HG03457 (cell line): ENCODE data around the gene ARID1A.
"Not testable (repeated sequence)": the region's sequence is repeated elsewhere in the genome, so short reads cannot be mapped to it uniquely, and the experiment has no call there.

ENCODE experiments used
- ATAC-seq: cut with Tn5 transposase; IDR thresholded peaks from one replicate; pipeline ENCODE4 v1.9.1; 2021; ENCODE audit warnings: moderate number of reproducible peaks; ENCODE audit not compliant: unreplicated experiment

Gene ARID1A

DNA sequence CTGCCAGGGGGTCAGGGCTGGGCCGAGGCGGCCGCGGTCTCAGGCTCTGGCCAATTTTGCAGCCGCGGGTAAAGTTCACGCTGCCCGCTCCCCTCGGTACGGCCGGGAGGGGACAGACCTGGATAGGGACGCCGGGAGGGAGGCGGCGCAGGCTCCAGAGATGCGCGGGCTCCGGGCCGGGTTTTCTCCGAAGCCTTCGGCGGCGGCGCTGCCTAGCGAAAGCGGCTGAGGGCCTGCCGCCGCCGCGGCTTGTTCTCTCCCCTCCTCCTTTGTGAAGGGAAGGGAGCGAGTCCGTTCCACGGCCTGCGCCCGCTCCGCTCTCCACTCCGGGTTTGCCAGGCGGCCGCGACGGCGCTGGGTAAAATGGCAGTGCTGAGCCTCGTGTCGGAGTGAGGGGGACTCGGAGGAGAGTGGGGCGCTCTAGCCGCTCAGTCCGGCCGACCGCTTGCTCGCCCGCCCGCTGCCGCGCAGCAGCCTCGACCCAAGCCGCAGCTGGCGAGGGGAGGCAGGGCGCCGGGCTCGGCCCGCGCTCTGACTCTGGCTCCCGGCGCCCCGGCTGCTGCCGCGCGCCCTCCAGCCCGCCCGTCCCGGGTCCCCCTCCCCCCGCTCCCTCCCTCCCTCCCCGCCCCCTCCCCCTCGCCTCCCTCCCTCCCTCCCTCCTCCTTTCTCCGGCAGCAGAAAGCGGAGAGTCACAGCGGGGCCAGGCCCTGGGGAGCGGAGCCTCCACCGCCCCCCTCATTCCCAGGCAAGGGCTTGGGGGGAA lies at the start of gene ARID1A:
Gene ARID1A (plus strand): TSS at position 660 of the 763 bp plus-strand sequence. CDS start 389 bp downstream, outside the sequence.
- ATAC-seq: peak; percentile 32

DNA sequence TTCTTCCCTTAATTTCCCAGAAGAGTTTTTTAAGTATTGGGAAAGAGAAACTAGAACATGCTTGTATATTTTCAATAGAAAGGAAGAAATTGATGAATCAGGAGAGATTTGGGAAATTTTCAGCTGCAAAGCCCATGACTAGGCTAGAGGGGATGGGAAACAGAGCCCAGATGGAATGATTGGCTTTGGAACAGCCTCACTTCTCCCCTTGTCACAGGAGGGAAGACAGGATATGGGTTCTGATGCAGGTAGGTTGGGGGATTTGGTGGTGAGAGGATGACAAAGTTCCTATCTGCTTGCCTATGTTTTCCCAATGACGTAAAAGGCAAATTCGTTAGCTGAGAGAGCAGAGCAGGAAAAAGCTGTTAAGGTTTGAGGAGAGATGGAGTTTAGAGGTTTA lies 31.0 kb upstream of the ARID1A start:
- ATAC-seq: no peak

DNA sequence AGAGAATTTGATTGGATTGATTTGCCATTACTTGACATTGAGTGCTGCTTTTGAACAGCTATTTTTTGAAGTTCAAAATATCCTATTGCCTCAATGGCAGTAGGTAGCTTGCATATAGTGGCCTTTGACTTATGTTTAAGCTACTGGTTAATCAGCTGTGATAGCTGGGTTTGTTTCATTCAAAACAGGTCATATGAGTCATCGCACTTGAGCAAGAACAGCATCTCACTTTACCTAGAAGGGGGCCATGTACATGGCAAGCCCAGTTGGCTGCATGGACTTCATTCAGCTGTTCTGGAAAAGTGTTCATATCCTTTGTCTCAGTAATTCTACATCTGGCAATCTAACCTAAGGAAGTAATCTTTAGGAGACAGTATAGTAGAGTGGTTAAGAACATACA lies 29.0 kb upstream of the ARID1A start:
- no peak for ATAC-seq

DNA sequence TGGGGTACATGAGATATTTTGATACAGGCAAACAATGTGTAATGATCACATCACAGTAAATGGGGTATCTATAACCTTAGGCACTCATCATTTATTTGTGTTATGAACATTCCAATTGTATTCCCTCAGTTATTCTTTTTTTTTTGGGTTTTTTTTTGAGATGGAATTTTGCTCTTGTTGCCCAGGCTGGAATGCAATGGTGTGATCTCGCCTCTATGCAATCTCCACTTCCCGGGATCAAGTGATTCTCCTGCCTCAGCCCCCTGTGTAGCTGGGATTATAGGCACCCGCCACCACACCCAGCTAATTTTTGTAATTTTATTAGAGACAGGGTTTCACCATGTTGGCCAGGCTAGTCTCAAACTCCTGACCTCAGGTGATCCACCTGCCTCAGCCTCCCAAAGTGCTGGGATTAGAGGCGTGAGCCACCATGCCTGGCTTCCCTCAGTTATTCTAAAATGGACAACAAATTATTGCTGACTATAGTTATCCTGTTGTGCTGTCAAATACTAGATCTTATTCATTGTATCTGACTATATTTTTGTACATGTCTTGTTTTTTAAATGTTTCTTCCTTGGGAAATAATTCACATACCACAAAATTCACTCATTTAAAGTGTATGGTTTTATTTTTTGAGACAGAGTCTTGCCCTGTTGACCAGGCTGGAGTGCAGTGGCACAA lies 27.6 kb upstream of the ARID1A start:
- ATAC-seq: not testable (repeated sequence)

DNA sequence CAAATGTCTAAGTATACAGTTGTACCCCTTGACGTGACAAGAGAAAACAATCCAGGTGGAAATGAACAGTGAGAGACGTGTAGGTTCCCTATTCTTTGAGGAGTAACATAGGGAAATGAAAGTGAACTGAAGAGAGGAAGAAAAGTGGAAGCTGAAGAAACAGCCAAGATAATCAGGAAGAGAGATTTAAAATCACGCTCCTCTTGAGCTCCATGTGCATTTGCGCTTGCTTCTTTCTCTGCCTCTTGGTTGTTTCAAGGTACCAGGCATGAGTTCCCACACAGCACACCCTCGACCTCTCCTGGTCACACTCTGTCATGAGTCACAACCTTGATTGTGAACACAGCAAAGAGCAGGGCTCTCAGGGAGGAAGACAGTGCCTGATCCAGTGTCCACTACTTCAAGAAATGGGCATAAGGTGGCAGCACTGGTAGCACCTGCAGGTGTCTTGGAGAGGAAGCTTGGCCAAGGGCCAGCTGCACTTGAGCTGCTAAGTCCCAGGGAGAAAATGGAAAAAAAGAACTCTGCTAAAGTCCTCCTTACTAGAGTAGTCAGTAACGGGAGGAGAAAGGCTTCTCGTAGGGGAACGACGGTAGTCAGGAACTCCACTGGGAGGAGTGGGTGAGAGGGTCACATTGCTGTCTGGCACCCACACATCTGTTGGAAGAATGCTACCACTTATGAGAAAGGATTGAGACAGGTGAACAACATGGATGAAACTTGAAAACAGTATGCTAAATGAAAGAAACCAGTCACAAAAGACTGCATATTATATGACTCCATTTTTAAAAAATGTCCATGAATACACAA lies 18.3 kb upstream of the ARID1A start:
- ATAC-seq: no peak

DNA sequence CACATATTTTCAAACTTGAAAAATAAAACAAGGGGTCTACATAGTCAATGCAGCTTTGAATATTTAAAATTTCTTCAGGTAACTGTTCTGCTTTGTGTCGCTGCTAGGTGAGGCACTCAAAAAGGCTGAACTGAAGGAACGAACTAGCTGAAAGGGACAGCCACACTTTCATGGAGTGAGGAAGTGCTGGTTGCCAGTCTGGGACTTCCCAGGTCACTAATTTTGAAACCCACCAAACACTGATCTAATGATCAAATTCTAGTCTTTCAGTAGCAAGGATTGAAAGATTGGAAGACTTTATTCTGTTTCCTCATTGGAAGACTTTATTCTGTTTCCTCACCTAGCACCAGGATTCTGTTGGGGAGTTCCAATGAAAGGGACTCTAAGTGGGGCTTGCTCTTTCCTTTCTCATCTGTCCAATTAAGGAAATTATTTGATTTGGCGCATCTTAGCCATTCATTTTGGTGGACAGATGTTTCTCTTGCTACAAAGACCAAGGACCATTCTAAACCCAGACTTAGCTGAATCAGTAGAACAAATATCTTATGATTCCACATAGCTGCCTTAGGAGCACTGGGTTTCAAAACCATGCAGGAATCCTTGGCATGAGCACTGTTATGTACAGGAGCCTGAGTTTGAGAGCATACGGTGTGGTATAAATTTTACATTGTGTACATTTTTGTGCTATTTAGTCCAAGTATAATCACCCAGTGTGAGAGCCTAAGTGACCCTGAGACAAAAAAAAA lies 10.9 kb upstream of the ARID1A start:
- ATAC-seq: no peak

DNA sequence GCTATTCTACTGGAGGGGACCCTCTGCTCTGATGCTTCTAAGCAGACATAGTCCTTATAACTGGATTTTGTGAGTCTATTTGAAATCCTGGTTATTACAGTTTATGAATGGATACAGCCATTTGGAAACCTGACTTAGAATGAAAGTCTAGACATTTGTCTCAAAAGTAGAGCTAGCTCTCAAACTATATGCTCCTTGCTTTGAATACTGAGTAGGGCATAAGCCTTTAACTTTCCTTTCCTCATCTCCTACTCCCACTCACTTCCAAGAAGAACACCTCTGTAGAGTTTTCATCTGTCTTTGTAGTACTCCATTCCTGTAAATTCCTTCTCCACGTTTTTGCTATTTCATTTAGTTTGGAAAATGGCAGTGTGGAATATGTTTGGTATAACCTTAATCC lies 9.0 kb upstream of the ARID1A start:
- ATAC-seq: no peak

DNA sequence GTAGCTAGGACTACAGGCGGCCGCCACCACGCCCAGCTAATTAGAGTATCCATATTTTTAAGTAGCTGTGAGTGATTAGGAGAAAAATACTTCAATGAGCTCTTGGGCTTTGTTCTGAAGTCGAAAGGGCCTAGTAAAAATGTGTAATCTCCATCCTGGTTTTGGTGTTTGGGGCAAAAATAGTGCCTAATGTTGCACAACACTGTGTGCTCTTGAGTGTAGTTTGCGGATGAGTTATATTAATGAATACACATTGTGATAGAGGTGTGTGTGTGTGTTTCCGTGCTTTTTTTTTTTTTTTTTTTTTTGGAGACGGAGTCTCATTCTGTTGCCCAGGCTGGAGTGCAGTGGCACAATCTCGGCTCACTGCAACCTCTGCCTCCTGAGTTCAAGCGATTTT lies 6.3 kb upstream of the ARID1A start:
- ATAC-seq: no peak

DNA sequence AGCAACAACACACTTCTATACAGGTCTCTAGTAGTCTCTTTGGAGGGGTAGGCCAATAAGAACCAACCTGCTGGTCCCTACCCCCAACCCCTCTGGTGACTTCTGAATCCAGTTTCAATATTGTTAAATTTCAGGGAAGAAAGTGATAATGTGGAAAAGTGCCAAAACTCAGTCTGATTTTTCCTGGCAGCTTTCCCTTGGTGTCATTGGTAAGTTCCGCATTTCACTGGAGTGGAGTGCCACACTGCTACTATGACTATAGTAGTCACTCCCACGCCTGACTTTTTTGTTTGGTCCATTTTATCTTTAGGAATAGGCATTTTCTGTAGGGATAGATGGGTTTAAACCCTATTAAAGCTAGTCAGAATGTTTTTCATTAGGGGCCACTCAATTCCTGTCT lies 5.7 kb upstream of the ARID1A start:
- no peak for ATAC-seq

DNA sequence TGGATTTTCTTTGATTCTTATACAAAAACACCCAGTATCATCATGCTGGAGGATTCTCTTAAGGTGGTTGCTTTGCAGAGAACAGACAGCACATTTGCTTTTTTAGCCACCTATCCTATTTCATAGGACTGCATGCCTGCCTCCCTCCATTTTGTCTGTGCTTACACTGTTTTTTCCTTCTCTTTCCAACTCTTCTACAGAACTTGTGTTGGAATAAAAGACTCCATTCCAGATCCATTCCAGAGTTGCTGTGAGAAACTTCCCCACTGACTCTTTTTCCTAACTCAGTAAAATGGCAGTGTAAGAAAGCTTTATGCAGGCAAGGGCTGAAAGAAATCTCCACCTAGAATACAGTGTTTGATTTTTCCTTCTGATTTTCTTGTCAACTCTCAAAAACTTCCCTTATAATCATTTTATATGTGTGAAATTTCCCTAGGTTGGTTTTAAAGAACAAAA lies 5.2 kb upstream of the ARID1A start:
- ATAC-seq: no peak

DNA sequence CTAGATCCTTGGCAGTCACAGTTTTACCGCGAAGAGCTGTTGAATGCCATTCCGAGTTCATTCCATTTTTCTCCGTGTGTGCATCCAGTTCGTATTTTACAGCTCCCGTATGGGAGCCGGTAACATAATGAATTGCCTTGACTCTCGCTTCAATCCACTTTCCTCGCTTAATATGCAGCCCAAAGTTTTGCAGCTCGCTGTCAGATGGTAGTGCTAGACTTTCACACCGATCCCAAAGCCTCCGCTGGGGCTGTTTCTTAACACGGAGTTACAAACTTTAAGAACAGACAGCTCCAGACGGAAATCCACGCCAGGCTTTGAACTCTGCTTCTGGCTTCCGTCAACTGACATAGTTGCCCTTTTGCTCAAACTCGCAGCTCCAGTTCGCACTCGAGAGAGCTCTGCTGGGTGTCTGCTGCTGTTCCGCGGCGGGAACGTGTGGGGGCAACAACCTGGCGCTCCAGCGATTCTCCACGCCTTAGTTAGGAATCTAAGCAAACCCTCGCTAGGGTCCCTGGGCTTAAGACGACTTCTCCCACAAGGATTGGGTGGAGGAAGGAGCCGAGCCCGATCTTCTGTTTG lies 3.5 kb upstream of the ARID1A start:
- no peak for ATAC-seq

DNA sequence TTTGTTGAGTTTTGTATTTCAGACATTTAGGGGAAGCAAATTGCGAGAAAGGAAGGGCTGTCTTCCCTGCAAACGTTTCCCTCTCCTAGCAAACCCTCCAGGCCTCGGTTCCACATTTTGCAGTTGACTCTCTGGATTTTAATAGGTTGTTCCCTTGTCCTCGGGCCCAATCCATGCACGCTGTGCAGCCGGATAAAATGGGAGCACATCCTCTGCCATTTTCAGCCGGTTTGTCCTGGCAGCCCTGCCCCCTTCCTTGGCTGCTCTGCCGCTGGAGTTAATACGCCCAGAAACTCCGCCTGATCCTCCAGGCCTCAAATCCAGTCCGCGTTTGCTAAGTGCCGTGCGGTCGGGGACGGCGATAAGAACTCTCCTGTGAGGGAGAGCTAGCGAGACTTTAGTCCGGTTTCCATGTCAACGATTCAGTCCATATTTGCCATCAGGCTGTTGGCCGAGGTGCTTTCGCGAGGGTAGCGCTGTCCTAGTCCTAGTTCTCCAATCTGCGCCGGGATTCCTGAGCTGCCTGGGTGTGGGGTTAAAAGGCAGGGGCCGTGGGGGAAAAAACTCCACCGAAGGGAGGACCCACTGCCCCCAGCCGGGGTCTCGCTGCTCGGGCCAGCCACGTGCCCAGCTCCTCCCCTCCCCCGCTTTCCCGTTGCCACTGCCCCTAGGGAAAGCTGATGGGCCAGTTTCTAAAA lies 2.9 kb upstream of the ARID1A start:
- no peak for ATAC-seq

DNA sequence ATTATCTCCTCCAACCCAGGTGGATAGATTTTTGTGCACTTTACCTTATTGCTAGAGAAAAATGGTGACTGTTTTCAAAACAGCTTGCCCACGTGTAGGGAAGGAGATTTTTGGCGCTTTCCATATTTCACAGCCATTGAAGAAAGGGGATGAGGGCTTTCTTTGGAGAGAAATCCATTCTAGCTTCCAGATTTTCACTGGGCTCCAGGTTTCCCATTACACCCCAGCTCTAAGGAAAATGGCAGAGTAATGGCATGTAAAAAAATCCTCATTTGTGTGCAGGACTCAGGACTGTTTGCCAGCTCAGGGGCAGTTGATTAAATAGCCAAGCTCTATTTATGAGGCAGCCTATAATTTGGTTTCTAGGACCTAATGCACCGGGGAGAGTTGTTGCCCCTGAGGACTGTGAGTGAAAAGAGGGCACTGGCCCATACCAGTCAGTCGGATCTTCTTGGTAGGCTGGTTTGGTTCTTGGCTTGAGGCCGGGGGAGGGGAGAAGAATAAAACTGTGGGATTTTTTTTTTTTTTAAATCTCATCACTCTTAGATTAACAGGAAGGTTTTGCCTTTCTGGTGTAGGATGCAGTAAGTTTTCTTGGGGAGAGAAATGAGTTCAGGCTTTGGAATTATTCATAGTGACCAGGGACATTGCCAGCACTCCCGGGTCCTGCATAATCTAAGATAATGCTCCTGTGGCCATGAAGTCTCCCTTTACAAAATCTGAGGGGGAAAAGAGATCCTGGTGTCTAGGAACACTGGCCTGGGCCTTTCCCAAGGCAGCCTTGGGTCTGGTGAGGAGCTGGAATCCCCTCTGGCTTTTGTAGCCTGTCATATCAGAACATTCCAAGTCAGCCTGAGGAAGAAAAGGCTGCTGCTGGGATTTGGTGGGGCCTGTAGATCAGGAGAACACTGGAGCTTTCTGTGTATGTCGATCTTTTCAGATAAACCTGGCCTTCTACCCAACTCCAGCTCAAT lies 1.9 kb upstream of the ARID1A start:
- no peak for ATAC-seq

DNA sequence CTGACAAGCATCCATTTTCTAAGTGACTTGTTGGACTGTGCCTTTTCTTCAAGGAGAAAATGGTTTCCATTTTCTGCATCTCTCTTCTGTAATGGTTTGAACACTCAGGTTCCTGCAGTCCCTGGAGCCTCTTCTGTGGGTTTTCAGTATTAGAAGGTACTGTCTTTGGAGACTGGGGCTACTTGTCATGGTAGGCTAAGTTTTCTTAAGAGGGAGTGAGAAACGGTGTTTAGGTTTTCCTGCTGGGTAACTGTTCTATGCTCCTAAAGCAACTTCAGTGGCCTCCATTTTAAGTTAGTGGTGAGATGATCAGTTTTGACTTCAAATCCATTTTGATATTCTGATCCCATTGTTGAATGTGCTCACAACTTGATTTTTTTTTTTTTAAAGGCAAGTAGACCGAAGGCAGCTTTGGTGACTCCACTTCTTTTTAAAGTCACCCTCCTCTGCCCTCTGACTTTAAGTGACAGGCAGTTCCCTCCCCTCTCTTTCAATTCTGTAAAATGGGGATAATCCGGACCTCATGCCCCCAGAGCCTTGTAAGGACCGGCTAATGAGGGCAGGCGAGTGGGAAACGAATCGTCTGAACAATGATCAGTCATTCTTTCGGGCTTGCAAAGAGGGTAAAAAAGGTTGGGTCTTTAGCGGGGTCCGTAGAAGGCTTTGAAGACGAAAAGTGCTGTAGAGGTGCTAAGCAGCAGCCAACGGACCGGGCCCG lies 1.0 kb upstream of the ARID1A start:
- ATAC-seq: no peak

DNA sequence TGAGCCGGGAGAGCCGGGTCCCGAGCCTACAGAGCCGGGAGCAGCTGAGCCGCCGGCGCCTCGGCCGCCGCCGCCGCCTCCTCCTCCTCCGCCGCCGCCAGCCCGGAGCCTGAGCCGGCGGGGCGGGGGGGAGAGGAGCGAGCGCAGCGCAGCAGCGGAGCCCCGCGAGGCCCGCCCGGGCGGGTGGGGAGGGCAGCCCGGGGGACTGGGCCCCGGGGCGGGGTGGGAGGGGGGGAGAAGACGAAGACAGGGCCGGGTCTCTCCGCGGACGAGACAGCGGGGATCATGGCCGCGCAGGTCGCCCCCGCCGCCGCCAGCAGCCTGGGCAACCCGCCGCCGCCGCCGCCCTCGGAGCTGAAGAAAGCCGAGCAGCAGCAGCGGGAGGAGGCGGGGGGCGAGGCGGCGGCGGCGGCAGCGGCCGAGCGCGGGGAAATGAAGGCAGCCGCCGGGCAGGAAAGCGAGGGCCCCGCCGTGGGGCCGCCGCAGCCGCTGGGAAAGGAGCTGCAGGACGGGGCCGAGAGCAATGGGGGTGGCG lies 371 bp downstream of the ARID1A start:
- ATAC-seq: no peak

DNA sequence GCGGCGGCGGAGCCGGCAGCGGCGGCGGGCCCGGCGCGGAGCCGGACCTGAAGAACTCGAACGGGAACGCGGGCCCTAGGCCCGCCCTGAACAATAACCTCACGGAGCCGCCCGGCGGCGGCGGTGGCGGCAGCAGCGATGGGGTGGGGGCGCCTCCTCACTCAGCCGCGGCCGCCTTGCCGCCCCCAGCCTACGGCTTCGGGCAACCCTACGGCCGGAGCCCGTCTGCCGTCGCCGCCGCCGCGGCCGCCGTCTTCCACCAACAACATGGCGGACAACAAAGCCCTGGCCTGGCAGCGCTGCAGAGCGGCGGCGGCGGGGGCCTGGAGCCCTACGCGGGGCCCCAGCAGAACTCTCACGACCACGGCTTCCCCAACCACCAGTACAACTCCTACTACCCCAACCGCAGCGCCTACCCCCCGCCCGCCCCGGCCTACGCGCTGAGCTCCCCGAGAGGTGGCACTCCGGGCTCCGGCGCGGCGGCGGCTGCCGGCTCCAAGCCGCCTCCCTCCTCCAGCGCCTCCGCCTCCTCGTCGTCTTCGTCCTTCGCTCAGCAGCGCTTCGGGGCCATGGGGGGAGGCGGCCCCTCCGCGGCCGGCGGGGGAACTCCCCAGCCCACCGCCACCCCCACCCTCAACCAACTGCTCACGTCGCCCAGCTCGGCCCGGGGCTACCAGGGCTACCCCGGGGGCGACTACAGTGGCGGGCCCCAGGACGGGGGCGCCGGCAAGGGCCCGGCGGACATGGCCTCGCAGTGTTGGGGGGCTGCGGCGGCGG lies 1.0 kb downstream of the ARID1A start:
- ATAC-seq: no peak

DNA sequence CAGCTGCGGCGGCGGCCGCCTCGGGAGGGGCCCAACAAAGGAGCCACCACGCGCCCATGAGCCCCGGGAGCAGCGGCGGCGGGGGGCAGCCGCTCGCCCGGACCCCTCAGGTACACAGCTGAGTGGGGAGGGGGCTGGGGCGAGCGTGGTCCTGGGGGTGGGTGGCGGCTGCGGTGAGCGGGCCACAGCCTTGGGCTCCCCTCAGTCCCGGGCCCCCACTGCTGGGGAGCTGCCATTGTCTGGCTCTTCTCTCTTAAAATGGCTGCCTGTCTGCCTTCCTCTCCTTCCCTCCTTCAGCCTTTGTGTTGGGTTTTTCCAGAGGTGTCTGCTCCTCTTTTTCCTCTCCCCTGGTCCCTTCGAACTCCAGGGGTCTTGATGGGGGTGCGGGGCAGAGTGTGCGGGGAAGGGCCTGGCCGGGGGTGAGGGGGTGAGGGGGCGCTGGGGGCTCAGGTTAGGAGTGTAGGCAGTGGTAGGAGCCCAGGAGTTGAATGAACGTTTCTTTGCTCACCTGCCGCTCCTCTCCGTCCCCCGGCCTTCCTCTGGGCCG lies 1.7 kb downstream of the ARID1A start:
- no peak for ATAC-seq
